CD4-positive, alpha-beta T cell treated with Interleukin-2 at 100 ng/mL for 4 hours (primary cell): Measurements from ENCODE around the gene PFKL.
"Not testable (repeated sequence)": the region's sequence is repeated elsewhere in the genome, so short reads cannot be mapped to it uniquely, and the experiment has no call there.

Experiments used
- DNase-seq: peaks from one replicate; pipeline ENCODE4 v3.0.0-alpha.2; 2020; ENCODE audit warnings: low spot score

Gene PFKL

GRCh38 chr21:44295163-44295573 is 4.7 kb upstream of the PFKL start:
- no peak for DNase-seq

GRCh38 chr21:44295646-44296045 is 4.2 kb upstream of the PFKL start:
- DNase-seq = no peak

DNA sequence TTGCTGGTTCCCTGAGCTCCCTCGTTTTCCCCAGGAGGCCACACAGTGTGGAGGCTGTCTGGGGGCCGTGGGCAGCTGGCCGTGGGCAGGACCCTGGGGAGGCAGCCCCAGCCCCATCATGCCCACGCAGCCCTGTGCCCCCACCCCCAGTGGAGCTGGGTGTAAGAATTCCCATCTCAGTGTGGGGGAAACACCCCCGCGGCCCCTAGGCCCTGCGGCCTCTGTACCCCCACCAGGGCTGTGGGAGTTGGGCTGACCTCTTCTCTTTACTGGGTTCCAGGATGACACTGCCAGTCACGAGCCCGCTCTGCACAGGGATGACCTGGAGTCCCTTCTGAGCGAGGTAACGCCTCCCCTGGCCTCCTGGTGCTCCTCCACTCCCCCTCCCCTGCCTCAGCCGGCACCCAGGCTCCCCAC is 3.7 kb upstream of the PFKL start:
- DNase-seq = no peak

DNA sequence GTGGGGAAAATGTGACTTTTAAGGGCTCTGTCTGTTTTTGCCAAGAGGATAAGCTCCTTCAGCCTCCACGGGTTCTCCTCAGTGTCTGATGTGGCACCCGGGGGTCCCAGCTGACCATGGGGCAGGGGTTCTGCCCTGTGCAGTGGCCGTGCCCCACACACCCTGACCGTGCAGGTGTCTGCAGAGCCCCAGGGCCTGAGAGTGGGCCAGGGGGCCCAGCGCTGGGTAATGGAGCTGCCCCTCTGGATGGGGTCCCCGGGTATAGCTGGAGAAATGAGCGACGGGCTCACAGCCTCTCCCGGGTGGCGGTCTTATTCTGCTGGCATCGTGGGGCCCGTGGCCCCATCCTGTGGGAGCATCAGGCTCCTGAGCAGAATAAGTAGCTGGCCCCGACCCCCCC is 2.9 kb upstream of the PFKL start:
- no peak for DNase-seq

GRCh38 chr21:44297525-44298290 is 2.1 kb upstream of the PFKL start:
- DNase-seq = peak; percentile 80

GRCh38 chr21:44298301-44298700 is 1.6 kb upstream of the PFKL start:
- peak; percentile 35 for DNase-seq

DNA sequence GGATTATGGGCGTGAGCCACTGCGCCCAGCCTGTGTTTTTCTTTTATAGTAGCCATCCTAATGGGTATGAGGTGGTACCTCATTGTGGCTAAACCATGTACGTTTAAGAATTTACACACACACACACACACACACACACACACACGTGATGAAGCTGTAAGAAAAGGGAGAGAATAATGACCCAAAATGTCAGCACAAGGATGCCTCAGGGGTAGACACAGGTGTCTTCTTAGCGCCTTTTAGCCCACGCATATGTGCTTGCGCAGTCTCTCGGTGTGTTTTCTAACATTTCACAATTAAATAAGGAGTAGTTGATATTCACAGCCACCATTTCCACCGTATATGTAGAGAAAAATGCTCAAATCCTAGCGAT is 782 bp upstream of the PFKL start:
- peak; percentile 15 for DNase-seq

DNA sequence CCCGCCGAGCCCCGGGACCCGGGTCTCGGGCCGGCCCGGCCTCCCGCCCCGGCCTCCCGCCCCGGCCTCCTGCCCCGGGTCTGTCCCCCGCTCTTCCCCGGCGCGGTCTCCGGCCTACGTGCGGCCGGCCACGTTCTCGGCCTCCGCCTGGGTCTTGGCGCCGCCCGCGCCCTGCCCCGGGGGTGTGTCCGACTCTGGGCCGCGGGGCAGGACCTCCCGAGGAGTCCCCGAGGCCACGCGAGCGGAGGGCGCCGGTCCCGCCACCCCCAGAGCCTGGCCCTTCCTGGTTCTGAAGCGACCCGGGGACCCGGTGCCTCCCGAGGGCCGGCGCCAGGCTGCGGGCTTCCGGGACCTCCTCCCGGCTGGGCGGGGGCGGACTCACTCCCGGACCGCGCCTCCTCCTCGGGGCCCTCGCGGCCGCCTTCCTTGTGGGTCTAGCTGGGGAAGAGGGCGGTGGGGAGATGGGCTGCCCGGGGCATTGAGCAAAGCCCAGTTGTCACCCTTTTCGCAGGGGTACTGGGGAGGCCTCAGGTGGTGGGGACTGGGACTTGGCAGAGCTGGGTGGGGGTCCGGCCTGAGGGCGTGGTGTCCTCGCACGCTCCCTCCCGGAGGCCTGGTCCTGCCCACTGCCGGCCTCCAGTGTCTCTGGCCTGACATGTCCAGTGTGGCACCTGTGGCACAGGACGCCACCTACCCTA is 558 bp downstream of the PFKL start:
- peak; percentile 53 for DNase-seq

GRCh38 chr21:44301141-44301540 is 1.3 kb downstream of the PFKL start:
- DNase-seq = no peak

- DNase-seq = no peak
These were observed 2.1 kb downstream of the PFKL start for GRCh38 chr21:44301961-44302406.

GRCh38 chr21:44302573-44303401 is 2.9 kb downstream of the PFKL start:
- DNase-seq = not testable (repeated sequence)

DNA sequence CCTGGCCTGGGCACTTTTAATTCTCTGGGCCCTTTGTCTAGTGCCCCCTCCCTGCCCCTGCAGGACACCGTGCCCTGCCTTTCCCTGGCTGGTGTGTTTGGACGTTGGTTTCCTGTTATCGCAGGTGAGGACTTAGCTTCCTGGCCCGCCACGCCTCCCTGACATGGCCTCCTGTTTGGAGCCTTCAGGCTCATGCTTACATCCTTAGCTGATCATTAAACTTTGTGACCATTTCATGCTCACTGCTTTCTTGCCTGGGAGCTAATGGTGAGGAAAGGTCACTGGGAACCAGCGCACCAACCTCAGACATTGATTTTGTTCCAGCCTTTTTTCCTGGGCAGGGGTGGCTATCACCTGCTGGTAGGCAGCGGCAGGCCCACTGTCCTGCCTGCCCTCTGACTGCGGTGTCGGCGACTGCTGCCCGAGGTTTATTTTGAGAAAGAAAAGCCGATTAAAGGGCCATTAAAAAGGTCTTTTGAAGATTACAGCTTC is 3.7 kb downstream of the PFKL start:
- DNase-seq = no peak

DNA sequence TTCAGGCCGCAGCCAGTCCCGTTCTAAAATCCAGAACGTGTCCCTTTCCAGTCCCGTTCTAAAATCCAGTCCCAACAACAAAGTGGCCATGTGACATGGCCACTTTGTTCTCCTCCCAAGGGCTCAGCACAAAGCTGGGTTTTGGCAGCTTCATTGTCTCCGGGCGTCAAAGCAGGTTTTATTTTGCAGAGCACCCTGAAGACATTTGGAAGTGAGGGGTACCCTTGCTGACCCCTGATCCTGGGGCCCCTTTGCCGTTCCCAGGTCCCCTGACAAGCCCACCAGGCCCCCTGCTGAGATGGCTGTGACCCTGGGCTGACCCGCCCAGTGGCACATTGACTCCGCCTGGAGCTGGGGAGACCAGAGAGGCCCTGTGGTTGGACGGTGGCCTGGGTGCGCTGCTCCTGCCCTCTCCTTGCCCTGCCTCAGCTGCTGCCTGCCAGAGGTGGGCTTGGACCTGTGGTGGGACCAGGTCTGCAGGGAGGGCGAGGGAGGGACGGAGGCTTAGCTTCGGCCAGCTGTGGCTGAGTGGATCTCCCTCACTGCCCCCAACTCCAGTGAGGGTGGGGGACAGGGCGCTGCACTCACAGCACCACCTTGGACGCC is 4.3 kb downstream of the PFKL start:
- DNase-seq = no peak

DNA sequence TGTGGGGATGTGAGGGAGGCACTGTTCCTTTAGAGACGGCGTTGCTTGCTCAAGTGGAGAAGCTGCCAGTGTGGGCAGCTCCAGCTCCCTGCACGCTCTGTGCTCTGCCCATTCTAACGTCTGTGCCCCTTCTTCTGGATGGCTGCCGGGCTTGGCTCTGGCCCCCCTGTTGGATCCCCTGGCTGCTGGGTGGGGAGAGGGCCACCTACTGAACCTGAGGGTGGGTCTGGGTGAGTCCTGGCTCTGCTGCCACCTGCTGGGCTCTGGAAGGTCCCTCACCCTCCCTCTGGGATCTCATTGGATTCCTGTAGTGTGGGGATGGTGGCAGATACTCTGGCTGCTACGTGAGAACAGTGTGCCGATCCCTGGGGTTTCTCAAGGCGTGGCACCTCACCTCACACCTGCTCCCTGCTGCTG is 5.0 kb downstream of the PFKL start:
- DNase-seq = peak; percentile 25

DNA sequence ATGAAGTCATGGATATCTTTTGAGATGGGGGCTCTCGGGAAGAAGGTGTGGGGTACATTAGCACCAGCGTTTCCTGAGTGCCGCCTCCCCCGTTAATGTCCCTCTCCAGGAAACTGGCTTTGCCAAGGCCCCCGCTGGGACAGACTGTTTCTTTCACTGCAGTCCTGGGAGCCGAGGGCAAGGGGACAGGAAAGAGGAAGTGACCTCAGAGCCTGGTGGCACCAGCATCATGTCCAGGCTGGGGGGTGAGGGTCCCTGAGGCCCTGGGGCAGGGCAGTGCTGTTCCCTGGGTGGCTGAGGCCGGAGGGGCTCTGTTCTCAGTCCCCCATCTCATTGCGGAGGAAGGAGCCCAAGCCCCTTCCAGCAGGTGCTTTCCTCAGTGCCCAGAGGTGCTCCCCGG is 5.8 kb downstream of the PFKL start:
- DNase-seq = no peak

- DNase-seq = no peak
These were observed 7.3 kb downstream of the PFKL start for GRCh38 chr21:44306936-44307704.

DNA sequence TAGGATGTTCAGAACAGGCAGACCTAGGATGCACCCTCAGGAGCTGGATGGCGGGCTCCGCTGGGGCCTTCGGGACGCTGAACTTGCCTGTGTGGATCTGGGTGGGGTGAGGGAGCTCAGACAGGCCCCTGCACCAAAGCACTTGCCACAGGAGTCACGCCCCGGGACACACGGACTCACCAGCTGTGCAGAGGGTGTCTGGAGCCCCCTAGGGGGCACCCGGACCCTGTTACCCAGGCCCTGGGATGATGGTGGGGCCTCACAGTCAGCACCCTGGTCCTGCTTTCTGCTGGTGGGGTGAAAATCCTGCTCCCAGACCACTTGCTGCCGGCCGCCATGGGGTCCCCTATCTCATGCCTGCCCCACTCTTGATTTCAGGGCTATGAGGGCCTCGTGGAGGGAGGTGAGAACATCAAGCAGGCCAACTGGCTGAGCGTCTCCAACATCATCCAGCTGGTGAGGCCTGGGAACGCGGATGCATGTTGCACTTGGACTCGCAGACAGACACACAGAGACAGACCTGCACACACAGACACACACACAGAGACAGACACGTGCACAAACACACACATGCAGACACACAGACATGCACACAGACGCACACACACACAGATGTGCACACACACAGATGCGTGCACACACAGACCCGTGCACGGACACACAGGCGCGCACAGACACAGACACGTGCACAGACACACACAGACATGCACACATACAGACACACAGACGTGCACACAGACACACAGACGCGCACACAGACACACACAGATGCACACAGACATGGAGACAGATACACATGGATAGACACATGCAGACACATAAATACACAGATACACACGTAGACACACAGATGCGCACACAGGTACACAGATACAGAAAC is 11.0 kb downstream of the PFKL start:
- no peak for DNase-seq

DNA sequence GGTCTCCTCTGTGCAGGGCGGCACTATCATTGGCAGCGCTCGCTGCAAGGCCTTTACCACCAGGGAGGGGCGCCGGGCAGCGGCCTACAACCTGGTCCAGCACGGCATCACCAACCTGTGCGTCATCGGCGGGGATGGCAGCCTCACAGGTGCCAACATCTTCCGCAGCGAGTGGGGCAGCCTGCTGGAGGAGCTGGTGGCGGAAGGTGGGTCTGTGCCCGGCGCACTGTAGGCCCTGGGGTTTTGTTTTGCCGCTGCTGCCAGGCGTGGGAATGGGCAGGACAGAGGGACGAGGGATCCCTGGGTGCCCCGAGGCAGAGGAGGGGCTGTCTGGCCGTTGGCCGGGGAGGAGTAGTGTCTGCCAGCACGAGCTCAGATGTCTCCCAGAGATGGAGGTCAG is 12.2 kb downstream of the PFKL start:
- DNase-seq = no peak

- no peak for DNase-seq
These were observed 12.9 kb downstream of the PFKL start for GRCh38 chr21:44312716-44313115.

GRCh38 chr21:44313451-44313850 is 13.6 kb downstream of the PFKL start:
- DNase-seq = no peak
